ENCODE measurements around the gene KIF6. TPM values are rescaled to one million over a fixed set of nuclear protein-coding genes. Genes with fewer than 3 reads are reported as not detected.
"Not testable (repeated sequence)": the region's sequence is repeated elsewhere in the genome, so short reads cannot be mapped to it uniquely, and the experiment has no call there.

KIF6 gene
- total RNA-seq, 1 donor from 2014 or later, result 0.06 TPM

DNA sequence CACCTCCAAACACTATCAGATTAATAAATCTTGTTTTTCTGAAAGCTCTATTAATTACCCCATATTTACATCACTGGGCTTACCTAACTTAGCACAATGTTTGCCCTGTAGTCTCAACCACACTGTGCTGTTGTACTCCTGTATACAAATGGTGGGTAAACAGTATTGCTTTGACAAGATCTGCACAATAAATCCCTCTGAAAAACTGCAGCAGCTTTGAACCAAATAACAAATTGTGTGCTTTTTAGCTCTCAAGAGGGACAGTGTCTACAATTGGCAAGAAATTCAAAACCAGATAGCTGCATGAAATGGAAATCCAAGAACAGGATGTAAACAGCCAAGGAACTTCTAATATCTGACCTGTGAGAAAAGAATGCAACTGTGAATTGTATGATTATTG is 10.4 kb downstream of the KIF6 start:
- no peak for DNase-seq (ENCODE audit: extremely low read depth, low read depth, low spot score)

DNA sequence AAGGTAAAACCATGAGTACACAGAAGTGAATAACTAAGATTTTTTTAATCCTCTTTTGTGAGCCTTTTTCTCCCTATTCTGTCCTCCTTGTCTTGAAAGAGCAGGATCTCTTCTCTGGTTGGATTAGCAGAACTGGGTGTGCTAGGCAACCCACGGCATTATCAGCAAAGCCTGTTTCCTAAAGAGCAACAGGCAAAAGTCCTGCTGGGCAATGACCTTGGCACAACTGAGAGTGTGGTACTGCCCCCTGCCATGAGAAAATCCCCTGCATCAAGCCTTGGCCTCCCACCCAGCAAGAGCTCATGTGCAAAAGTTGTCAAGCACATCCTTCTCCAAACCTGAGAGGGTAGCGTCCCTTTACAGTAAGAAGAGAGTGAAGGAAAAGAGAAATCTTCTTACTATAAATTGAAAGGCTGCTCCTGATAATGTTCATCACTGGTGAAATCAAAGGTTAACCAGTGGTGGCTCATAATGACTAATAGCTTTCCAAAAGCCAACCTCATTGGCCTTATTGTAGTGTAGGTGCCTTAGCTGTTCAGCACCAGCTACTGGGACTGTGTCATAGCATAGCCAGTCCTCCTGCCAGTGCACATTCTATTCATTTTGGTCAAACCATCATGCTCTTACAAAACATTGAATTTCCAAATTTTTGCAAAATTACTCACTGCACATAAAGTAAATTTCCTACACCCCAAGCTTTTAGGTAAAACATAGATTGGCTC is 17.1 kb downstream of the KIF6 start:
- DNase-seq (ENCODE audit: extremely low read depth, low read depth, low spot score), result no peak

- DNase-seq (ENCODE audit: extremely low read depth, low read depth, low spot score), result no peak
These were observed 18.3 kb downstream of the KIF6 start for GRCh38 chr6:39706819-39707335.

GRCh38 chr6:39702265-39702664 is 22.9 kb downstream of the KIF6 start:
- DNase-seq (ENCODE audit: extremely low read depth, low read depth, low spot score), result no peak

- no peak for DNase-seq (ENCODE audit: extremely low read depth, low read depth, low spot score)
These were observed 24.8 kb downstream of the KIF6 start for GRCh38 chr6:39700362-39700761.

DNA sequence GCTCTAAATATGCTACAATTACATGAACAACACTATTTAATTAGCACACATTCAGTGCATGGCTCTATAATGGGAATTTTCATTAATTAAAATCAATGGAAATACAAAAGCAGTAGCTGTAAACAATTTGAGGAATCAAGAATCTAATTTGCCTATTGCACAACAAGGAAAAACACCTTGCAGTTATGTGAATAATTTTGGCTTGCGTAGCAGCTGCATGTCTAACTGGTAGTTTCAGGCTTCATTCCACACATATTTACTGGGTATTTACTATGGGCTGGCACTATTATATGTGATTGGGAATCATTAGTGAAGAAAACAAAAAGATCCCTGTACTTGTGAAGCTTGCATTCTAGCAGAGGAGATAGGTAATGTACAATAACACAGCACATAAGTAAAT is 26.4 kb downstream of the KIF6 start:
- DNase-seq (ENCODE audit: extremely low read depth, low read depth, low spot score), result no peak

- DNase-seq (ENCODE audit: extremely low read depth, low read depth, low spot score), result no peak
These were observed 28.0 kb downstream of the KIF6 start for GRCh38 chr6:39696986-39697788.

DNA sequence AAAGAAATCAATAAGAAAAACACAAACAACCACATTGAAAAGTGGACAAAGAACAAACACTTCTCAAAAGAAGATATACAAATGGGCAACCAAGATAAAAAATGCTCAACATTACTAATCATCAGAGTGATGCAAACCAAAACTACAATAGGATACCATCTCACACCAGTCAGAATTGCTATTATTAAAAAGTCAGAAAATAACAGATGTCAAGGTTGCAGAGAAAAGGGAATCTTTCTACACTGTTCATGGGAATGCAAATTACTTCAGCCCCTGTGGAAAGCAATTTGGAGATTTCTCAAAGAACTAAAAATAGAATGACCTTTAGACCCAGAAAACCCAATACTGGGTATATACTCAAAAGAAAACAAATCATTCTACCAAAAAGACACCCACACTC is 29.8 kb downstream of the KIF6 start:
- DNase-seq (ENCODE audit: extremely low read depth, low read depth, low spot score), result no peak

DNA sequence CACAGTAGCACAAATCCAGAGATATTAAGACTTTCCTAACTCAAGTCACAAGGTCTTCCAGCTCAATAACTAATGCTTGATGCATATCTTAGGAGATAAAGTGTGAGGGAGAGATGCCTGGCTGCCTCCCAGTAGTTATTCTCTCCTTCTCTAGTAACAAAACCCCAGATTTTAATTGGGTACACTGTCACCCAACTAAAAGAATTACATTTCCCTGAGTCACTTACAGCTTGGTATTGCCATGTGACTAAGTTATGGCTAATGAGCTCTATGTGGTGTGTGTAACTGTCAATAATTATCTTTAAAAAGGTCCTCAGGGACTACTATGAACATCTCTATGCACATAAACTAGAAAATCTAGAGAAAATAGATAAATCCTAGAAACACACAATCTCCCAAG is 32.0 kb downstream of the KIF6 start:
- no peak for DNase-seq (ENCODE audit: extremely low read depth, low read depth, low spot score)

GRCh38 chr6:39688494-39688893 is 36.7 kb downstream of the KIF6 start:
- no peak for DNase-seq (ENCODE audit: extremely low read depth, low read depth, low spot score)

DNA sequence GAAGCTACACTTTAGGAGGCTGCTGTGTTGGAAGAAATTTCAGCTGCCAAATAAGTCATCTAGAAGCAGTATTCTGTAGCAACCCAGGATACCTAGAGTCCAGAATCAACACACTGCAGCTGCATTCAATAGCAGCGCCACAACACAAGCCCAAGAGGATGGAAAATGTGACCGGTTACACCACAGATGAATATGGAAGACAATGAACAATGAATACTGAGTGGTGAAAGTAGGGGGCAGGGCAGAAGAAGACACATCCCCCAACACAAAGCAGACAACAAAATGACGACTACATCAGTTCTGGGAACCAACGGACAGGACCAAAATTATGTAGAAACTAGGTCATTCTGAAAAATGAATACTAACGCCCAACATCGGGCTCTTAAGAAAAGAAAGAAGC is 38.2 kb downstream of the KIF6 start:
- DNase-seq (ENCODE audit: extremely low read depth, low read depth, low spot score), result no peak

DNA sequence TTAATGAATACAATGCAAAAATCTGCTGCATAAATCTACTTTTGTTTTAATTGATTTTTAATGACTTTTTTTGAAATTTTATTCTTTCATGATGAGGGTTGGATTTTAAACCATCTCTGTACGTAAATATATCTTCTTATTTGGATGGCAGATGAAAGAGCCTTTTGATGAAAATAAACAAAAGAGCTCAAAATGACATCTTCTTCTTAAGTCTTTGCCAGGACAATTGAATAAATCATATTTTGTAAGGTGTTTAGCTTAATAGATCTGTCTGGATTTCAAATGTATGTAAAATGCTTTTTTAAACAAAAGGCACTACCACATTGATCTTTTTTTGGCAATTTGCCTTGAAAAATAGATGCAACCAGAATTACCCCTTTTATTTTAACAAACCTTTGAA is 39.3 kb downstream of the KIF6 start:
- no peak for DNase-seq (ENCODE audit: extremely low read depth, low read depth, low spot score)

- DNase-seq (ENCODE audit: extremely low read depth, low read depth, low spot score), result no peak
These were observed 39.8 kb downstream of the KIF6 start for GRCh38 chr6:39685489-39685826.

- no peak for DNase-seq (ENCODE audit: extremely low read depth, low read depth, low spot score)
These were observed 40.3 kb downstream of the KIF6 start for GRCh38 chr6:39684790-39685488.

DNA sequence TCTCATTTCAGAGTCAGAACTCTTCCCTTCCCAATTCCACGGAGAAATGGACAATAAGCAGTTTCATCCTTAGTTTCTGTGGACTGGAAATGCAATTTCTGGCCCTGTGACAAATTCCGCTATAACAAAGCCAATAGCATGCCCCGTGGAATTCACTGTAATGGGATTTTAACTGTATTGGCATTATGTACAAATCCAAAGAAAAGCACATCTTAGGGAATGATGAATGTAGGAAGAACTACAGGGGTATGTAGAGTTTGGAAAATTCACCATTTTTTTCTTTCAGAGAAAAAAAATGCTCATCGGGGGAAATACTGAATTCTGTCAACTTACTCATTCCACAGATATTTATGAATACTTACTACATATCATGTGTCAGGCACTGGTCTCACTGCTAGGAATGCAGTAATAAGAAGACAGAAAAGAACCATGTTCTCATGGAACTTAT is 43.5 kb downstream of the KIF6 start:
- no peak for DNase-seq (ENCODE audit: extremely low read depth, low read depth, low spot score)

DNA sequence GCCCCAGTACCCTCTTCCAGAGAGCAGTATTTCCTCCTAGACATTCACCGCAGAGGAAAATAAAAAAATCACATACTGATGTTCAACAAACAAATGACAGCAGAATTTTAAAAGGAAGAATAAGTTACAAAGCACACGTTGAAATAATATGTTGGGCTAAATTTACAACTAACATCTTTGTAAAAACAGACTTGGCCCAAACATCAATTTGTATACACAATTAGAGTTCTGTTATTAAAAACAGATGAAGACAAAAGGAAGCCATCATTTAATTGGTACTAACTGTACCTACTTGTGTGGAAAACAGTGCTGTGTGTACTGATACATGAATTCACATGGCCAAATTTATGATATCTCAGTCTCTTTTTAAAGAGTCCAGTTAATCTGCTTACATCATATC is 46.3 kb downstream of the KIF6 start:
- DNase-seq (ENCODE audit: extremely low read depth, low read depth, low spot score), result no peak

DNA sequence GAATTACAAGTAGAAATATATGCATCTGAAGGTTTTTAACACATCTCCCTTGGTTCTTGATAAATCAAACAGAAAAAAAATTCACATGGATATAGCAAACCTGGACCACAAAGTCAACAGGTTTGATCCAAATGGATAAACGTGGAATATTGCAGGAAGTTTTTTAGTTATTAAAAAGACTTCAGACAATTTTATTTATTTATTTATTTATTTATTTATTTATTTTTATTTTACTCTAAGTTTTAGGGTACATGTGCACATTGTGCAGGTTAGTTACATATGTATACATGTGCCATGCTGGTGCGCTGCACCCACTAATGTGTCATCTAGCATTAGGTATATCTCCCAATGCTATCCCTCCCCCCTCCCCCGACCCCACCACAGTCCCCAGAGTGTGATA is 47.9 kb downstream of the KIF6 start:
- DNase-seq (ENCODE audit: extremely low read depth, low read depth, low spot score), result not testable (repeated sequence)

DNA sequence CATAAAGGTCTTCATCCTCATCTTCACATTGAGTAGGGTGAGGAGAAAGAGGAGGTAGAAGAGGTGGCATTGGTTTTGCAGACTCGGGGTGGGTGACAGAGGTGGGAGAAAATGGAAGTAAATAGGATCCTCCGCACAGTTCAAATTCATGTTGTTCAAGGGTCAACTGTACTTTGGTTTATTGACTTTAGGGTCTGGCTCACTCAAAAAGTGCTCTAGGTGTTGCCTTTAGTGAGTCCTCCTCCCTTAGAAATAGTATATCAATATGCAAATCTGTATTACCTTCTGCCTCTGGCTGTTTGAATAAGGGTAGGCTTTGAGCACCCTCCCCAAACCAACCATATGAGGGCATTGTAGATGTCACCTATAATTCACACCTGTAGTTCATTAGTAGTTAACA is 54.7 kb downstream of the KIF6 start:
- DNase-seq (ENCODE audit: extremely low read depth, low read depth, low spot score), result no peak

DNA sequence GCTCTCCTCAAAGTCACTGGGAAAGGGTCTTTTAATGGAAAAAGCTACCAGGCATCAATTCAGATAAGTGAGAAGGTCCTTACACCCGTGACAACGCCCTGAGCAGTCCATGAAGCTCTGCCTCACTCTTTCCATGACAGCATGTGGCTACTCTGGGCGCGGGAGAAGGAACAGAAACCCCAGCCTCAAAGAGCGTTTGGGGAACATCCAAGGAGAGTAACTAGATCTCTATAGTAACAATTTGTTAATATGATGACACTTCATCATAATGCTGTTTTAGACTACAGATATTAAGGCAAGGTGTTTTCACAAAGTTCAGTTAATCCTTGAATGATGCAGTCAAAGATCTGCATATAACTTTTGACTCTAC is 55.2 kb downstream of the KIF6 start:
- no peak for DNase-seq (ENCODE audit: extremely low read depth, low read depth, low spot score)

GRCh38 chr6:39669207-39669972 is 55.8 kb downstream of the KIF6 start:
- DNase-seq (ENCODE audit: extremely low read depth, low read depth, low spot score), result no peak

All from glomerular endothelial cell (primary cell).